GM12892 (cell line): ENCODE data around the gene LRRC1.

Experiments
- POLR2A ChIP-seq: IDR thresholded peaks from 2 replicates; pipeline ENCODE4 v1.6.1; 2011; ENCODE audit warnings: low read depth, low read length, control low read depth
- POLR2AphosphoS5 ChIP-seq: IDR thresholded peaks from 2 replicates; pipeline ENCODE4 v1.6.1; 2011; ENCODE audit warnings: low read depth, low read length, control low read depth
- TAF1 ChIP-seq: IDR thresholded peaks from 2 replicates; pipeline ENCODE4 v1.6.1; 2011; ENCODE audit warnings: low read depth, mild to moderate bottlenecking, control low read depth, low read length, borderline replicate concordance

GRCh38 chr6:53943395-53943794 lies 148.6 kb downstream of the LRRC1 start:
- TF ChIP-seq POLR2A (no peak), TAF1 (no peak), POLR2AphosphoS5 (no peak)
